H1 (cell line): ENCODE results near the gene DAPK1.

ENCODE experiments used
- ATF2 ChIP-seq: IDR thresholded peaks from 2 replicates; pipeline ENCODE4 v1.6.1; 2012; ENCODE audit warnings: low read length, inconsistent platforms
- BRCA1 ChIP-seq: IDR thresholded peaks from 2 replicates; pipeline ENCODE4 v1.6.1; 2012; ENCODE audit warnings: low read depth, low read length, improper control_type of control experiment
- CTCF ChIP-seq, 3 experiments: IDR thresholded peaks; 1 replicate in 2 of 3; 2 replicates in 1 of 3; pipeline versions ENCODE4 v1.5.1 to v1.6.1; 2011; ENCODE audit warnings: low read length in 3 of 3, mild to moderate bottlenecking in 3 of 3, inconsistent platforms in 2 of 3, low read depth in 1 of 3, moderate library complexity in 1 of 3; ENCODE audit not compliant: insufficient read depth in 1 of 3; ENCODE audit errors: control extremely low read depth in 1 of 3
- EP300 ChIP-seq, 2 experiments: IDR thresholded peaks; 1 replicate in 1 of 2; 2 replicates in 1 of 2; pipeline ENCODE4 v1.6.1; 2011 to 2012; ENCODE audit warnings: low read depth in 2 of 2, low read length in 2 of 2, mild to moderate bottlenecking in 2 of 2, borderline replicate concordance in 1 of 2, inconsistent platforms in 1 of 2, moderate library complexity in 1 of 2
- EZH2 ChIP-seq: fragments of 200-600 bp; sonication (generic); IDR thresholded peaks from 2 replicates; pipeline ENCODE4 v1.7.1; 2012; ENCODE audit warnings: low read depth, mild to moderate bottlenecking, moderate library complexity, low read length, inconsistent platforms; ENCODE audit not compliant: severe bottlenecking
- GABPA ChIP-seq: IDR thresholded peaks from 2 replicates; pipeline ENCODE4 v1.6.1; 2011; ENCODE audit warnings: mild to moderate bottlenecking, low read length, moderate library complexity, borderline replicate concordance; ENCODE audit not compliant: insufficient read depth
- HDAC6 ChIP-seq: IDR thresholded peaks from one replicate; pipeline ENCODE4 v1.7.1; 2012; ENCODE audit warnings: low read depth, mild to moderate bottlenecking, inconsistent platforms, low read length, moderate library complexity
- MAFK ChIP-seq: IDR thresholded peaks from 2 replicates; pipeline ENCODE4 v1.6.1; 2012; ENCODE audit warnings: low read depth, mild to moderate bottlenecking, improper control_type of control experiment, low read length
- POLR2AphosphoS5 ChIP-seq: IDR thresholded peaks from 2 replicates; pipeline ENCODE4 v1.6.1; 2011; ENCODE audit warnings: low read depth, low read length
- RAD21 ChIP-seq, 2 experiments: IDR thresholded peaks in 1 of 2; conservative IDR thresholded peaks in 1 of 2; 2 replicates each; pipeline ENCODE4 v1.6.1; 2011; ENCODE audit warnings: low read depth in 2 of 2, low read length in 2 of 2, improper control_type of control experiment in 1 of 2, inconsistent platforms in 1 of 2, mild to moderate bottlenecking in 1 of 2, moderate library complexity in 1 of 2
- ZNF274 ChIP-seq: IDR thresholded peaks from 2 replicates; pipeline ENCODE4 v1.7.0; 2012; ENCODE audit warnings: low read length, borderline replicate concordance; ENCODE audit errors: extremely low read depth

GRCh38 chr9:87641067-87641466 lies 143.4 kb downstream of the DAPK1 start:
- TF ChIP-seq EP300 (IDR thresholded peaks at IDR 0.05; ENCODE audit: borderline replicate concordance in 1 of 2, low read depth in 2 of 2, low read length in 2 of 2) (no peak), ZNF274 (no peak), HDAC6 (no peak), BRCA1 (no peak), MAFK (no peak), POLR2AphosphoS5 (no peak), EZH2 (no peak), CTCF (IDR thresholded peaks at IDR 0.05; ENCODE audit: control extremely low read depth in 1 of 3, insufficient read depth in 1 of 3, low read depth in 1 of 3, low read length in 3 of 3) (no peak), ATF2 (no peak), GABPA (no peak), RAD21 (IDR thresholded peaks at IDR 0.05 in 1 of 2, conservative IDR thresholded peaks at IDR 0.05 in 1 of 2; ENCODE audit: low read depth in 2 of 2, low read length in 2 of 2) (no peak)
